Gastroesophageal sphincter (tissue), 4 donors: ENCODE data around the gene CHSY1. TPM values are rescaled to one million over a fixed set of nuclear protein-coding genes. Genes with fewer than 3 reads are reported as not detected.

Experiments used
- ATAC-seq: fragments of 150-250 bp; one replicate; pipeline ENCODE4 v1.9.1; 2016; ENCODE audit warnings: mild to moderate bottlenecking, moderate library complexity
- H3K27ac ChIP-seq, 4 donors: fragments of 200-600 bp; sonication (generic) in 3 of 4; 1 replicate in 3 of 4; 2 replicates in 1 of 4; pipeline ENCODE4 v1.5.1; 2016 to 2019
- H3K27me3 ChIP-seq: fragments of 200-600 bp; sonication (generic); one replicate; pipeline ENCODE4 v1.5.1; 2019
- H3K36me3 ChIP-seq, 2 donors: fragments of 200-600 bp; sonication (generic); one replicate each; pipeline ENCODE4 v1.5.1; 2019; ENCODE audit warnings: control low read depth in 1 of 2
- H3K4me1 ChIP-seq, 3 donors: fragments of 200-600 bp; sonication (generic); 1 replicate in 2 of 3; 2 replicates in 1 of 3; pipeline ENCODE4 v1.5.1; 2016 to 2019; ENCODE audit warnings: control low read depth in 2 of 3
- H3K4me3 ChIP-seq, 2 donors: fragments of 200-600 bp; sonication (generic); one replicate each; pipeline ENCODE4 v1.5.1; 2019; ENCODE audit warnings: mild to moderate bottlenecking in 1 of 2, moderate library complexity in 1 of 2
- H3K9me3 ChIP-seq, 3 donors: fragments of 200-600 bp; sonication (generic); one replicate each; pipeline ENCODE4 v1.5.1; 2017 to 2019; ENCODE audit warnings: control low read depth in 2 of 3
- CTCF ChIP-seq, 4 experiments: fragments of 200-600 bp in 2 of 4; fragments of 450-650 bp in 2 of 4; sonication (generic) in 1 of 4; IDR thresholded peaks; one replicate each; pipeline ENCODE4 v1.5.1; 2017 to 2019; ENCODE audit warnings: antibody characterized with exemption in 4 of 4, mild to moderate bottlenecking in 2 of 4, moderate library complexity in 2 of 4
- EP300 ChIP-seq: sonication (generic); formaldehyde crosslinking; IDR thresholded peaks from one replicate; pipeline ENCODE4 v1.6.1; 2017; ENCODE audit warnings: antibody characterized with exemption, mild to moderate bottlenecking
- POLR2A ChIP-seq, 2 donors: fragments of 450-650 bp; IDR thresholded peaks; one replicate each; pipeline ENCODE4 v1.6.1; 2017; ENCODE audit warnings: antibody characterized with exemption in 2 of 2, mild to moderate bottlenecking in 2 of 2, moderate library complexity in 1 of 2
- POLR2AphosphoS5 ChIP-seq: sonication (generic); formaldehyde crosslinking; IDR thresholded peaks from one replicate; pipeline ENCODE4 v1.6.1; 2017; ENCODE audit warnings: antibody characterized with exemption
- WGBS, 2 donors: methylation state at CpG; one replicate each; pipeline ENCODE4 v1.1.5; 2018; ENCODE audit warnings: low coverage in 1 of 2; 5-methylcytosine and 5-hydroxymethylcytosine counted together
- total RNA-seq, 4 donors: library from RNA; depleted of rRNA; stranded (reverse); fragments of >200 nt; gene quantifications; one replicate each; pipeline ENCODE4 v1.1.0, GENCODE V29; 2016

The CHSY1 gene
- total RNA-seq, 4 donors from 2014 or later, result 13.8 to 30.6 (median 19.9) TPM

- Histone ChIP-seq H3K36me3 (peaks cover 0 to 7% of the 10 kb centered on the region in 2 donors), H3K4me3 (no peak overlapping the region), H3K27me3 (no peaks in the 10 kb centered on the region), H3K4me1 (peaks cover 2 to 89% (median 28%) of the 10 kb centered on the region in 3 donors), H3K9me3 (no peaks in the 10 kb centered on the region), H3K27ac (peak overlapping the region in 2 of 4 donors; percentile 32 to 53)
- TF ChIP-seq CTCF (IDR thresholded peaks at IDR 0.05), result no peak
- no peak for TF ChIP-seq POLR2A (IDR thresholded peaks at IDR 0.05)
- TF ChIP-seq POLR2AphosphoS5, result no peak
- 81 to 85% methylated on average over 5 to 9 of the region's 10 CpGs for WGBS, 2 donors
- ATAC-seq, result no peak
Measured at GRCh38 chr15:101246824-101247745, 4.8 kb downstream of the CHSY1 start.

GRCh38 chr15:101246391-101246790, 5.5 kb downstream of the CHSY1 start:
- Histone ChIP-seq H3K4me3 (no peak overlapping the region), H3K9me3 (no peaks in the 10 kb centered on the region), H3K4me1 (peaks cover 2 to 96% (median 28%) of the 10 kb centered on the region in 3 donors), H3K27ac (peak overlapping the region in 2 of 4 donors; percentile 53 to 59), H3K27me3 (no peaks in the 10 kb centered on the region), H3K36me3 (peaks cover 0 to 7% of the 10 kb centered on the region in 2 donors)
- ATAC-seq, result no peak
- TF ChIP-seq EP300 (no peak), POLR2AphosphoS5 (peak; percentile 41)
- 54 to 63% methylated on average over 4 to 6 of the region's 6 CpGs for WGBS, 2 donors

- Histone ChIP-seq H3K27ac (peak overlapping the region in 2 of 4 donors; percentile 15 to 16), H3K36me3 (peaks cover 0 to 7% of the 10 kb centered on the region in 2 donors), H3K9me3 (no peaks in the 10 kb centered on the region), H3K4me3 (no peak overlapping the region), H3K27me3 (no peaks in the 10 kb centered on the region), H3K4me1 (peaks cover 2 to 100% (median 29%) of the 10 kb centered on the region in 3 donors)
- 94 to 97% methylated on average over 6 to 10 of the region's 14 CpGs for WGBS, 2 donors
- no peak for ATAC-seq
- TF ChIP-seq POLR2A (IDR thresholded peaks at IDR 0.05) (no peak), EP300 (no peak), POLR2AphosphoS5 (no peak), CTCF (IDR thresholded peaks at IDR 0.05) (no peak)
Measured at GRCh38 chr15:101244889-101245668, 6.8 kb downstream of the CHSY1 start.

- ATAC-seq, result no peak
- TF ChIP-seq POLR2A (IDR thresholded peaks at IDR 0.05) (no peak), CTCF (IDR thresholded peaks at IDR 0.05) (no peak), POLR2AphosphoS5 (no peak), EP300 (no peak)
- Histone ChIP-seq H3K4me1 (peaks cover 6 to 100% (median 27%) of the 10 kb centered on the region in 3 donors), H3K9me3 (no peaks in the 10 kb centered on the region), H3K36me3 (peaks cover 0 to 7% of the 10 kb centered on the region in 2 donors), H3K4me3 (no peak overlapping the region), H3K27ac (peak overlapping the region in 3 of 4 donors; percentile 20 to 55 (median 25)), H3K27me3 (no peaks in the 10 kb centered on the region)
- WGBS, 2 donors, result 30 to 31% methylated on average over 6 to 7 of the region's 7 CpGs
Measured at GRCh38 chr15:101244036-101244781, 7.6 kb downstream of the CHSY1 start.

- Histone ChIP-seq H3K4me3 (no peak overlapping the region), H3K9me3 (no peaks in the 10 kb centered on the region), H3K27ac (peak overlapping the region in 3 of 4 donors; percentile 3 to 55 (median 25)), H3K27me3 (no peaks in the 10 kb centered on the region), H3K36me3 (peaks cover 0 to 5% of the 10 kb centered on the region in 2 donors), H3K4me1 (peaks cover 6 to 100% (median 27%) of the 10 kb centered on the region in 3 donors)
- WGBS, 2 donors, result 71 to 100% methylated on average over 1 to 3 of the region's 9 CpGs
- no peak for ATAC-seq
- TF ChIP-seq POLR2AphosphoS5, result no peak
- no peak for TF ChIP-seq POLR2A (IDR thresholded peaks at IDR 0.05)
- TF ChIP-seq EP300, result no peak
- no peak for TF ChIP-seq CTCF (IDR thresholded peaks at IDR 0.05)
Measured at GRCh38 chr15:101243420-101243819, 8.4 kb downstream of the CHSY1 start.
